Ovary (tissue), 9 donors: Measurements from ENCODE around the gene IRF6. TPM values are rescaled to one million over a fixed set of nuclear protein-coding genes. Genes with fewer than 3 reads are reported as not detected.
A peak's percentile ranks its signal among the peaks of the same experiment; 100 is the strongest.

Experiments
- DNase-seq, 5 donors: peaks; one replicate each; pipeline ENCODE4 v3.0.0-alpha.2; 2019 to 2020
- H3K27ac ChIP-seq, 2 donors: fragments of 200-600 bp; one replicate each; pipeline versions ENCODE4 v1.5.1 to v1.8.0; 2019 to 2022
- H3K27me3 ChIP-seq: fragments of 200-600 bp; one replicate; pipeline ENCODE4 v1.8.0; 2022
- H3K36me3 ChIP-seq: fragments of 200-600 bp; sonication (generic); one replicate; pipeline ENCODE4 v1.5.1; 2019
- H3K4me1 ChIP-seq: one replicate; pipeline ENCODE4 v1.8.1; 2013; ENCODE audit warnings: mild to moderate bottlenecking, moderate library complexity; ENCODE audit not compliant: insufficient read depth
- H3K4me3 ChIP-seq: fragments of 200-600 bp; sonication (generic); one replicate; pipeline ENCODE4 v1.5.1; 2017
- H3K9me3 ChIP-seq, 2 donors: fragments of 200-600 bp in 1 of 2; sonication (generic) in 1 of 2; one replicate each; pipeline versions ENCODE4 v1.5.1 to v1.8.1; 2013 to 2019; ENCODE audit warnings: mild to moderate bottlenecking in 1 of 2, moderate library complexity in 1 of 2
- EP300 ChIP-seq: sonication (generic); formaldehyde crosslinking; IDR thresholded peaks from one replicate; pipeline ENCODE4 v1.6.1; 2017; ENCODE audit warnings: antibody characterized with exemption
- POLR2A ChIP-seq: fragments of 450-650 bp; IDR thresholded peaks from one replicate; pipeline ENCODE4 v1.6.1; 2017; ENCODE audit warnings: antibody characterized with exemption, mild to moderate bottlenecking, moderate library complexity
- WGBS, 3 donors: extraction: QIAGEN DNeasy Blood & Tissue Kit in 1 of 3; methylation state at CpG; one replicate each; pipeline versions ENCODE4 v1.1.5 to v1.1.7; 2013 to 2017; 5-methylcytosine and 5-hydroxymethylcytosine counted together
- intact Hi-C, 4 donors: fragments of 100-400 bp; cut with DNase I; formaldehyde crosslinking; loops; one replicate each; pipeline versions ENCODE4 v1.11.0 to v1.15.1; 2022 to 2023
- polyA plus RNA-seq, 2 donors: library from polyadenylated mRNA; stranded (reverse); fragments of 200-250 nt in 1 of 2; fragments of 350-450 nt in 1 of 2; fragmentation: Illumina TruSeq in 1 of 2; extraction: RNeasy Lipid Tissue Mini Kit (QIAGEN cat#74804) in 1 of 2; gene quantifications; one replicate each; pipeline ENCODE4 v1.2.3, GENCODE V29; 2013 to 2014
- total RNA-seq, 7 donors: library from RNA; depleted of rRNA in 2 of 7; stranded (reverse); fragments of >200 nt in 2 of 7; fragmentation: NEBNext Ultra II Directional in 3 of 7; extraction: Animal tissue kit (Norgen Biotek cat#: 25700) in 3 of 7; gene quantifications; one replicate each; pipeline versions ENCODE4 v1.1.0 to v1.2.4, GENCODE V29; 2016 to 2023
- TF ChIP-seq, protein P1 (sequence below), 3 donors: fragments of 450-650 bp in 2 of 3; fragments of 200-600 bp in 1 of 3; IDR thresholded peaks; one replicate each; pipeline versions ENCODE4 v1.5.1 to v1.8.0; 2016 to 2022; ENCODE audit warnings: antibody characterized with exemption in 3 of 3, mild to moderate bottlenecking in 1 of 3
- donor health status: DM: no; HTN: no; CAD: no; lungs with moderate emphysema.
- donor health status: DM: no; HTN: no; CAD: no.
- donor health status: Bipolar disorder and iron deficiency.
- donor health status: DM: yes; HTN: yes; CAD: no.
- donor health status: DM: no; HTN: no; CAD: no.
- donor health status: DM: yes; HTN: yes; CAD: no.

The IRF6 gene
- total and polyA plus RNA-seq, 9 donors: 0.80 to 24.2 (median 5.0) TPM

DNA sequence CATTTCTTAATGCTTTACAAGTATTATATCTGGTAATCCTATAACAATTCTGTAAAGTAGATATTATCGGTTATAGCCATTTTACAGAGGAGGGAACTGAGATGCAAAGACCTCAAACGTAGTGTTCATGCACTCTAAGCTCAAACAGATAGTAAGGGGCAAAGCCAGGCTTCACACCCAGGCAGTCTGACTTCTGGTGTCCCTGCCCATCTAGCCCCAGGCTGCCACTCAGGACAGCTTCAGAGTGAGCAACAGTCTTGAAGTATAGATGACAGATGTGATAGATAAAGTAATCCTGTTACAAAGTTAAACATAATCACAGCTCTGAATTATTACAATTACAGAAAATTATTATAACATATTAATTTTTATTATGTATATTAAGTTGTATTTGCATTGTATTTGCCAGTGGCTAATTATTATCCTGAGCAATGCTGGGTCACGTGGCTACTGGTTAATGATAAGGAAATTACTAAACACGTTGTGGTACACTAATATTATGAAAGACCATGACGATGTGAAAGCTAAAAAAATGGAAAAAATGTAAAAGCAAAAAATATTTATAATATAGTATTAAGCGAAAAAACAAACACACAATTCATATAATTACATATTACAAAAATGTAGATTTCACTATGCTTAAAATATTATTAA is 56.1 kb downstream of the IRF6 start:
- TF ChIP-seq POLR2A (no peak), EP300 (no peak)
- TF ChIP-seq, protein P1, sequence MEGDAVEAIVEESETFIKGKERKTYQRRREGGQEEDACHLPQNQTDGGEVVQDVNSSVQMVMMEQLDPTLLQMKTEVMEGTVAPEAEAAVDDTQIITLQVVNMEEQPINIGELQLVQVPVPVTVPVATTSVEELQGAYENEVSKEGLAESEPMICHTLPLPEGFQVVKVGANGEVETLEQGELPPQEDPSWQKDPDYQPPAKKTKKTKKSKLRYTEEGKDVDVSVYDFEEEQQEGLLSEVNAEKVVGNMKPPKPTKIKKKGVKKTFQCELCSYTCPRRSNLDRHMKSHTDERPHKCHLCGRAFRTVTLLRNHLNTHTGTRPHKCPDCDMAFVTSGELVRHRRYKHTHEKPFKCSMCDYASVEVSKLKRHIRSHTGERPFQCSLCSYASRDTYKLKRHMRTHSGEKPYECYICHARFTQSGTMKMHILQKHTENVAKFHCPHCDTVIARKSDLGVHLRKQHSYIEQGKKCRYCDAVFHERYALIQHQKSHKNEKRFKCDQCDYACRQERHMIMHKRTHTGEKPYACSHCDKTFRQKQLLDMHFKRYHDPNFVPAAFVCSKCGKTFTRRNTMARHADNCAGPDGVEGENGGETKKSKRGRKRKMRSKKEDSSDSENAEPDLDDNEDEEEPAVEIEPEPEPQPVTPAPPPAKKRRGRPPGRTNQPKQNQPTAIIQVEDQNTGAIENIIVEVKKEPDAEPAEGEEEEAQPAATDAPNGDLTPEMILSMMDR (IDR thresholded peaks at IDR 0.05): no peak
- Histone ChIP-seq H3K4me1 (peaks cover 3% of the 10 kb centered on the region), H3K9me3 (no peaks in the 10 kb centered on the region), H3K27me3 (no peaks in the 10 kb centered on the region), H3K27ac (no peak overlapping the region), H3K36me3 (no peaks in the 10 kb centered on the region), H3K4me3 (no peak overlapping the region)
- intact Hi-C loops: loop anchor here in 3 of 4 donors (5.0 to 10.0 kb wide), 5 partner anchors 52 to 172 kb away; no protein-coding TSS in a partner anchor
- DNase-seq: no peak
- 44 to 63% (median 50%) methylated on average over 6 of the region's 6 CpGs for WGBS, 3 donors

DNA sequence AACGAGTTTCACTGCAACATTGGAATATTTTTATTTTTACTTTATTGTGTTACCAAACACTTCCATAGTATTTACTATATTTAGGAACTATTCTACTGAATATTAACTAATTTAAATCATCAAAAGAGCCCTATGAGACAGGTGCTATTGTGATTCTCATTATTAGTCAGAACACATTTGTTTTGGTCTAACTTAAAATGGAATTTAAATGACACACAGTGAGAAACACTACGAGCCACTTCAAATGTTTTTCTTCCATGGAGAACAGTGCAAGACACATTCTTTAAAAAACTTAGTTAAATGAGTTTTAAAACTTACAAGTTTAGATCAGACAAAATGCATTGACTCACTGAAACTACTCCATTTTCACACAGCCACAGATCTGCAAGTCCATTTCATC is 56.7 kb downstream of the IRF6 start:
- Histone ChIP-seq H3K27ac (no peak overlapping the region), H3K4me3 (no peak overlapping the region), H3K9me3 (no peaks in the 10 kb centered on the region), H3K4me1 (peaks cover 3% of the 10 kb centered on the region), H3K27me3 (no peaks in the 10 kb centered on the region), H3K36me3 (no peaks in the 10 kb centered on the region)
- DNase-seq: no peak
- intact Hi-C loops: loop anchor here in 3 of 4 donors (5.0 to 10.0 kb wide), 5 partner anchors 52 to 172 kb away; no protein-coding TSS in a partner anchor
- TF ChIP-seq POLR2A: no peak
- 37 to 54% (median 54%) methylated on average over 2 of the region's 2 CpGs for WGBS, 3 donors

DNA sequence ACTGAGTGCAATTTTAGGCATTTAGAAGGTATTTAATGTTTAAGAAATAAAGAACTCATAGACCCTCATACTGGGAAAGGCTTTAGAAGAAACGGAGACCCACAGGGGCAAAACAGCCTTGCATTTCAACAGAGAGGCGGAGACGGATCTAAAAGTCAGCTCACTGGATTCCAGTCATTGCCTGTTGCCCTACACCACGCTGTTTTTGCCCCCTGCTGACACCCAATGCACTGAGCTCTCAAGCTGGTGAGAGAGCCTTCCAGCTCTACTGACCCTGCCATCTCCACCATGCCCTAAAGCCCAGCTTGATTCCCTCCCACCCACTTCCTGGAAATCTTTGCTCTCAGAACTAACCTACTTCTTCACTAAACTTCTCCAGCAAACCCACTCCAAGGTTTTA is 57.3 kb downstream of the IRF6 start:
- H3K36me3 ChIP-seq: no peaks in the 10 kb centered on the region
- TF ChIP-seq, protein P1 (IDR thresholded peaks at IDR 0.05): no peak
- TF ChIP-seq EP300: no peak
- no peak for TF ChIP-seq POLR2A
- H3K27me3 ChIP-seq: no peaks in the 10 kb centered on the region
- H3K9me3 ChIP-seq: no peaks in the 10 kb centered on the region
- peaks cover 3% of the 10 kb centered on the region for H3K4me1 ChIP-seq
- DNase-seq: no peak
- no peak overlapping the region for H3K27ac ChIP-seq
- intact Hi-C loops: loop anchor here in 3 of 4 donors (5.0 to 10.0 kb wide), 5 partner anchors 51 to 171 kb away; no protein-coding TSS in a partner anchor
- 53 to 65% (median 58%) methylated on average over 4 of the region's 4 CpGs for WGBS, 3 donors
- H3K4me3 ChIP-seq: no peak overlapping the region

DNA sequence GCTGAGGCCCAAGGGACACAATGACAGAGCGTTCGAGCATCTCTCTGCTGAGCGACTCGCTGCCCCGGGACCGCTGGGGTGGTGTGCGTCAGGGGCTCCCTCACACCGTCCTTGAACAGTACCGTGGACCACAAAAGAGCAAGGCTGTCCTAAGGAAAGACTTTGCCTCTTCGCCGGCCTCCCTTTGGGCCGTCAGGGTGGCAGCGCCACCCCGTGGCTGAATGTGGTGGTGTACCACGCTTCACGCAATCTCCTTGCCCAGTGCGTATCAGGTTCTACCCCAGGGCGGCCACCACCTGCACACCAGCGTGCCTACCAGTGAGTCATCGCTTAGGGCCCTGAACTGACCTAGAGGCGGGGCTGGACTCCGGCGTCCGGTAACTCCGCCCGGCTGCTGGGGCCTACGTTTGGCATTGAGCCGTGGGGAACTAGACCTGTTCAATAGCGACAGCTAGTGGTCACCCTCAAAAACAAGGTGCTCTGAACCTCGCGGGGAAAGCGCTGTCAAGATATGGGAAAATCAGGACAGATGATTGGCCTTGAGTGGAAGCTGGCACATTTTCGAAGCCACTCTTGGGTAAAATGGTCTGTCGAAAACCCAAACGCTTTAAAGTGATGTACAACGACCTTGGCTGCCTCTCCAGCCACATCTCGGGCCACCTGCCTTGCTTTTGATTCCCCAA is 58.2 kb downstream of the IRF6 start:
- TF ChIP-seq POLR2A (peak; percentile 3), EP300 (no peak)
- TF ChIP-seq, protein P1 (IDR thresholded peaks at IDR 0.05): peak; percentile 81 to 100 (median 99)
- no peak overlapping the region for H3K4me3 ChIP-seq
- WGBS, 3 donors: 4 to 14% (median 6%) methylated on average over 28 to 37 of the region's 37 CpGs

More for the DNA sequence above, 58.2 kb downstream of the IRF6 start:
- Histone ChIP-seq H3K9me3 (no peaks in the 10 kb centered on the region), H3K4me1 (peaks cover 8% of the 10 kb centered on the region), H3K27ac (peak overlapping the region in 1 of 2 donors; percentile 31), H3K36me3 (no peaks in the 10 kb centered on the region), H3K27me3 (no peaks in the 10 kb centered on the region)
- intact Hi-C loops: loop anchor here in 3 of 4 donors (5.0 to 10.0 kb wide), 5 partner anchors 50 to 170 kb away; no protein-coding TSS in a partner anchor
- DNase-seq: peak; percentile 93 to 96 (median 95)
